Midbrain (tissue), 1 donor: ENCODE data around the gene MED13L.
A peak's percentile ranks its signal among the peaks of the same experiment; 100 is the strongest.
"Not testable (repeated sequence)": the region's sequence is repeated elsewhere in the genome, so short reads cannot be mapped to it uniquely, and the experiment has no call there.

ENCODE experiments used
- DNase-seq: peaks from one replicate; lab custom pipeline; 2025; lab: John Stamatoyannopoulos, UW

The MED13L gene

DNA sequence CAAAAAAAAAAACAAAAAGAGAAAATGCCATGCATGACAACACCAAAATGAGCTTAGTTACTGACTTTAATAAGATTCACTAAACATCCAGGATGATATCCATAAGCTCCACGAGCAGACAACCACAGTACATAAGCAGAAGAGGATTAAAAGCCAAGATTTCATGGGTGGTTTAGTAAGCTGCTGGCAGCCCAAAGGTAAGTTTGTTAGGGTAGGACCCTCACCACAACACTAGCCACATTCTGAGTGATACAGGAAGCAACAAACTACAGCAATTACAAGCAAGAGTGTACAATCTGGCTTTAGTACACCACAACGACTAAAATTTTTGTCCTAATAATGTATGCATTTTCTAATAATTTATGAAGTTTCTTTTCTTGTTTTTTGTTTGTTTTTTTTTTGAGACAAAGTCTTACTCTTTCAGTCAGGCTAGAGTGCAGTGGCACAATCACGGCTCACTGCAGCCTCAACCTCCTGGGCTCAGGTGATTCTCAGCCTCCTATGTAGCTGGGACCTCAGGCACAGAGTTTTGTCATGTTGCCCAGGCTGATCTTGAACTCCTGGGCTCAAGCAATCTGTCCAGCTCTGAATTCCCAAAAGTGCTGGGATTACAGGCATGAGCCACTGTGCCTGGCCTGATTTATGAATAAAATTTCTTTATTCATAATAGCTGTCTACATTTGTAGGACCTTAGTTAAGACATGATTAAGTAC lies 221.4 kb downstream of the MED13L start:
- DNase-seq: no peak

DNA sequence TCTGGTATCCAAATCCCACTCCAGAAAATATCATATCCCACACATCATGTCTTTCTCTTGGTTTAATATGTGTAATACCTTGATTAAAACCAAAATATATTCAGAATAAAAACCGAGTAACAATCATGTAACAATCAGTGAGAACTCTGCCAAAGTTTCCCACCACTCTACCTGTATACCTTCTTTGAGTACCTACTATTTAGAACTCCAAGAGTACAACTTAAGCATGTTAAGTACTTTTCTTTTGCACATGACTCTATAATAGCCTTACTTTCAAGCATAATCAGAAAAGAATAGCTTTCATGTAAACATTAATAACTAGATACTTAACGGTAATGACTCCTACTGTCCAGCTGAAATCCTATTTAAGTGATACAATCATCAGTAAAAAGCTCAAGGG lies 223.2 kb downstream of the MED13L start:
- DNase-seq: no peak

DNA sequence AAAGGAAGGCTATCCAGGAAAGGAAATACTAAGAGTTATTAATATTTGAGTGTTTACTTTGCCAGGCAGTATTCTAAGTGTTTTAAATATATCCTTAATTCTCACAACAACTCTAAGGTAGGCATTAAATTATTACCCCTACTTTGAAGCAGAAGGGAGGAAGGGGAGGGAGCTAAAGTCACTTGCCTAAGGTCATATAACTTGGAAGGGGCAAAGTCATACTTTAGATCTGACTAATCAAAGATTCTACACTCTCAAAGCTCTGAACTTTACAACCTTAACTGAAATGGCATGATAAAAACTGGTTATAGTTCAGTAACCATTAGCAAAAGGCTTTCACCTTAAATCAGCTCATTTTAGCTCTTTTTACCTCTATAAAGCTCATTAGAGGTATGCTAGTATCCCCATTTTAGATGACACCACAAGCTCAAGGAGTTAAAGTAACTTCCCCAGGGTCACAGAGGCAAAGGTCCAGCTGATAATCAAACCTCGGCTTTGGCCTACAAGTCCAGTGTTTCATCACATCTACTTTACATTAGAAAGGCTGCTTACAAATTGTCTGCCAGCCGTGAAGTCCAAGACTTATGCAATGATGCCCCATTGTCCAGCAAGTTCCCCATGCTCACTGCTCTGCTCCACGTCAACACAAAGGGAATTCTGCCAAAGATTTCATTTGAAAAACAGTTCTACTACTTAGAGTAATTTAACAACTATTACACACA lies 223.9 kb downstream of the MED13L start:
- peak; percentile 71 for DNase-seq

DNA sequence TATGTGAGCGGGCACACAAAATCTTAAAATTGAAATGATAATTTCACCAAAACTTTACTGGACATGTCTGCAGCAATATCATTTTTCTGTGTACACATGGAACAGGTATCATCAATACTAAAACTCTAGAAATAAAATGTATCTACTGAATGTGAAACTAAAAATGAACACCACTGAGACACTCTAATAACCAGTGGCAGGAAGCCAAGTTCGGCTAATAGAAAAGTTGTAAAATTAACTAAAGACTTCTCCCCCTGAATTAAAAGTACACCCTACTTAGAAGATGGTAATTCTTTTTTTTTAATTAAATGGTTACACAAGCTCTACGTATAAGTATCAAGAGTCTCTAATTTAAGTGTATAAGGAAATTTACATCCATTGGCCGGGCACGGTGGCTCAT lies 227.2 kb downstream of the MED13L start:
- DNase-seq: no peak

DNA sequence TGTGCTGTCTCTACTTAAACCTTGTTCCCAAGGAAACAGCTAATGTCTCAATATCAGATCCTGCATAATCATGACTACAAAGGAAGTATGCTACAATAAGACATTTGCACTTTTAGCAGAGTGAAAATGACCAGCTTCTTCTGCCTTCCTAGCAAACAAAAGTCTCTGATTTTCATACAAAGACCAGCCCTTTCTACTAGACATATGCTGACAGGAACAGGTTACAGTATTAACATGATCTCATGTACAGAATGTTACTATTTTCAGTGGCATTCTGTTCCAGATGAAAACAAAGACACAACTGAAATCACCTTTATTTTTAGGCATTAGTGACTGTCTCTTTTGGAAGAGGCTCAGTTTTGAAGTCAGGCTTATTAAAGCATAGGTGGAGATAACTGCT lies 228.6 kb downstream of the MED13L start:
- no peak for DNase-seq

DNA sequence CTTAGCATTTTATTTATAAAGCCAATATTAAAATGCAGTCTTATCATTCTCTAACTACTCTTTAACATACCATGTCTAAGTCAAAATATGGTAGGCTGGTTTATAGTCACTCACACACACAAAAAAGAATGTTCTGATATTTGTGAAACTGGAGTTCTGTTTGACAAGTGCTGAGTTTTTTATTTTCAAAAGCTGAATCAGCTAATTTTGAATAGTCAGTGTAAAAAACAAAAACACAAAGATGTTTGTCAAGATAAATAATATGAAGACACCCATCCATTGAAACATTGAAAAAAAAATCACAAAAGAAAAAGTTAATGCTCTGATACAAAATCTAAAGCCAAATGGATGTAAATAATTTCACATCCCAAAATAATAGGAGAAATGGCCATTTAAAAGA lies 231.5 kb downstream of the MED13L start:
- no peak for DNase-seq

DNA sequence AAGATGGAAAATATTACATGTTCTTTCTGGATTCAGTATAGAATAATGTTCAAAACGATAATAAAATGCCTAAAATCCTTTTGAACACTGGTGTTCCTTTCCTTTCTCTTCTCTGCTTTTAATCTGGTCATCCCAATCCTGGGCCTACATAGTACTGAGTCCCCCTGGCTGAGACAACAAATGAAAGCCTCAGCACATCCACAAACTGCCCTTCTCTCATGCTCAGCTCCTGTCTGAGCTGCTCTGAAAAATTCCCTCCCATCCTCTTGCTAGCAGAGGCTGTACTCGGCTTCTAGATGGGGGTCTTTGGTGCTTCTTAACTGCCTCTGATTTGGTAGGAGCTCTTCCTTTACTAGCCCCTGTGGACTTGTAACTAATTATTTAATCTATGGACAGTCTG lies 232.3 kb downstream of the MED13L start:
- DNase-seq: no peak

DNA sequence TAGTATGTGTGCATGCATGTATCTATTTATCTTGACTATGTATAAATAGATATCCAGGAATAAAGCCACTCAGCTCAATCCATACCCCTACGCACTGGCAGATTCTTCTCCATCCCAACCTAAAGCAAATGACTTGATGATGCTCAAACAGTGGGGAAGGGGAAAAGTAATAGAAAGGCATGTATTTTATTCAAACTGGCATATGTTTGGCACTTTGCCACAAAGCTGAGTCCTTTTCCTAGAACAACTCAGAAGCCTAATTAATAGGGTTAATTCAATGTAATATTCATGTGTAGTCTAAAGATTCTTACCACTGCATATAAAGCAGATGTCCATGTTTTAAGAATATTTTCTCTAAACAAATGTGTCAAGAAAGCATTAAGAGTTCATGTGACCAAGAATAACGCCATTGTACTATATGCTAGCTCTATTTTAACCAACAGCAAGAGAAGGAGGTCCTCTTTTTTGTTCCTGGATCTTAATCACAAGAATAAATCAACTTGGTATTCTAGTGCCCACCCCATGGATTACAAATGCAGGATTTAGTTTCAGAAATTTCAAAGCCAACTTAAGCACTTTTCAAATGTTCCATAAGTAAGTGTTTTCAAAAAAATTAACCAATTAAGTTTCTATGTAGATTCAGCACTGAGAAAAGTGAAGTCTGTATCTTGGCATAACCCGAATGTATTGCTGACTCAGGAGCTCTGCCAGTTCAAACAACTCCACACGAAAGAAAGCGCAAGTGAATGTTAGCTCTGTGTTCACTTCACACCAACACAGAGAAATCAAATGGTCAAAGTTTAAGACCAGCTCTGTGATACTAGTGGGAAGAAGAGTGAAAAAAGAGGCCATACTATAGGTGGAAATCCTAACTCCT lies 233.6 kb downstream of the MED13L start:
- no peak for DNase-seq

DNA sequence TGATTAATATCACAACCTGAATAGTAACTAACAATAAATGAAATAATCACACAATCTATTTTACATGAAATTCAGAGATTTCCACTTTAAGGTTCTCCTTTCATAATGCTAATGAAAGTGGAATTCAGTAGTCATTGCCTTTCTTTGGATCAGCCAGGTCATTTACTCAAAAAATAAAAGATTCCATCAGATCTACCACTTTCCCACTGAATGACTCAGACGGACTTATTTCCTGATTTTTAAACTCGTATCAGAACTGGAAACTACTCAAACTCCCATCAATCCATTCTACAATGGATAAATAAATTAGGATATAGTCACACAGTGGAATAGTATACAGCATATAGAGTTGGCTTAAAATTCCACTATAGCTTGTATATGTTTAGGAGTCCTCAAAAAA lies 237.1 kb downstream of the MED13L start:
- DNase-seq: no peak

DNA sequence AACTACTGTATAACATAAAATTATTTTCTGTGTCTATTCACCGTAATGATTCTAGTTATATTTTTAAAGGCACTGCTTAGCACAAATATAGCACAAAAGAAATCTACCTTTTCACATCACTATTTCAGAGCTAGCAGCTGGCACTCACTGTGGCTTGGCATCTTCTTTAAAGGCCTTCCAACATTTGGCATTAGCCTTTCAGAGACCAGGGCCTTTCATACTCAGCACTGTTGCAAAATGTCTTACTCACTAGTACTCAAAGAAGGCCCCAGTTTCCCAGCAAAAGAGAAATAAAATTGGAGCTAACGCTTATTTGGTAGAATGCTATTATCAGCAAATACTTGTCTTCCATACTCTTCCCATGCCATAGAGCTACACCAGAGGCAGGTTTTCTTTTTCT lies 238.4 kb downstream of the MED13L start:
- DNase-seq: peak; percentile 39

DNA sequence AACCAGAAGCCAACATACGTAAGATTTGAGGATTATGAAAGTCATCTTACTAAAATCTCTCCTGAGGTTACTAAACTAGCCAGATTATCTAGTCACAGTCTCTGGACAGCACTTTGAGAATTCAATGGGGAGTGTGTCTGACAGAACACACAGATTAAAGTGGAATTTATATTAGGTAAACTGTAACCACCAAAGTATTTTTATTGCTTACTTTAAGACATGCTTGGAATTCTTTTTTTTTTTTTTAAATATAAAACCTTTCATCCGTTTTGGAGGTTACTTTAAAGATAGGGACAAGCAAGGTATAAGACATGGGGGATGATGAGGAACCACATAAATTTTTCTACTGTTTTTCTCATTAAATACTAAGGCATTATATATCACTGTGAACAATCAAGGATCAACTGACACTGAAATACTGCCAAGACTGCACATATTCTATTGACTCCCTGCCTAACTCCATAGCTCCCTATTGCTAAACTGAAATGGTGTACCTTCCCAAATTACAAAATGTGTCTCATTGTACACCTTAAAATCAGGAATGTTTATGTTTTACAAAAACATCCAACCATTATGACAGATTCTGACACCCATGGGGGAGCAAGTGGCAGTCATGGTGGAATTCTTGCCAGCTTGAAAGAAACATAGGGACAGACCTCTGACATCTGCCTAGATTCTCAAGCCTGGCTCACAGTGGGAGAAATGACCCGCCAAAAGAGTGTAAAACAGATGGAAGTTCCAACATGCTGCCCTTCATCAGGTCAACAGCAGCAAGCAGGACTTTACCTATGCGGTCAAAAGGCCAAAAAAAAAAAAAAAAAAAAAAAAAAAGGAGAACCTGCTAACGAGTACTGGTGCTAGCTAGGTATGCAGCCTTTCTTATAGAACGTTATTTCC lies 239.3 kb downstream of the MED13L start:
- no peak for DNase-seq

DNA sequence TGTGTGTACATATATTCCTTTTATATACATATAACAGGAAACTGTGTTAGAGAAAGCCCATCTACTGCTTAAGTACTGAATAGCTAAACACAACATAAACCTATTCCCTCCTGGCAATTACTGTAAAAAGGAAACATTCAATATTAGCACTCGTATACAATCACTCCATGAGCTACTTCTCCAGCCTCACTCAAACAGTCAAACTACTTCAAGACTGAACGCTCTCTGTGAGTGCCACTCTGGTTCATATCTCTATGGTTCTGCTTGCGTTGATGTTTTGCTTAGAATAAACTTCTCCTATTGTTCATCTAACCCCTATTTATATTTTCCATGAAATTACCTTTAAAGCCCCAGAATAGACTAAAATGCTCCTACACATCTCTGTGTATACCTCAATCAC lies 243.7 kb downstream of the MED13L start:
- DNase-seq: no peak

DNA sequence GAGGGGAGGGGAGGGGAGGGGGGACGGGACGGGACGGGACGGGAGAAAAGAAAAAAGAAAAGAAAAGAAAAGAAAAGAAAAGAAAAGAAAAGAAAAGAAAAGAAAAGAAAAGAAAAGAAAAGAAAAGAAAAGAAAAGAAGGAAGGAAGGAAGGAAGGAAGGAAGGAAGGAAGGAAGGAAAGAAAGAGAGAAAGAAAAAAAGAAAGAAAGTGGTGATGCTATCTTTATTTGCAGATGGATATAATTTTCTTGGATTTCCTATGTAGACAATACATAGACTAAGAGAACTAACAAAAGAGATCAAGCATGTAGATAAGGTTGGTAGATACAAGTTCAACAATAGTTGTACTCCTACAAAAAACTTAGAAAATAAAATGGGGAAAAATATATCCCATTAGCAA lies 245.9 kb downstream of the MED13L start:
- DNase-seq: not testable (repeated sequence)

DNA sequence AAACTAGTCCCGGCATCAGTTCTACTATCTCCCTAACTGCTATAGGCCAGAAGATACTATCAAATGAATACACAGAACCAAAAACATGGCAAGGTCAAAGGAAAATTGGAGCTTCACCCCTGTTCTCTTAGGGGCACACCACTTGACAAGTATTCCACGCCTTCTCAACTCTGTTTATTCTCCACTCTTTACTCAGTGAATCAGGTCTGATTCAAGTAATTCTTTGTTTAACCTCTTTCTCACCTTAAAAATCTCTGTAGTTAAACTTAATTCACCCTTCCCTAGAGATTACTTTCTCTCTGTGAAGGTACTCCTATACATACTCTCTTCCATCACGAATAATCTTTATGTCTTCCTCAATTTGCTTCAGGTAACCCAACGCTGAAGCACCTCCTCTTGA lies 248.9 kb downstream of the MED13L start:
- DNase-seq: no peak

DNA sequence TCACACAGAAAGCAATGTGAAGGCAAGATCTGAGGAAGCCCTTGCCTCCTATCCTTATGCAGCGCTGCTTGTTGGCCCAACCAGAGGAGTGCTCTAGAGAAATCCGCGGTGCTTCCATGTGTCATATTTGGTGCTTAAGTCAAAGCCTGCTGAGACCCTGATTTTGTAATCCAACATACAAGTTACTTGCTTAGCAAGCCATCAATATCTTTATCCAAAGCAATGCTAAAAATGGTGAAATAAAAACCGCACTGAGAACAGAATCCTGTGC lies 250.0 kb downstream of the MED13L start:
- DNase-seq: no peak

DNA sequence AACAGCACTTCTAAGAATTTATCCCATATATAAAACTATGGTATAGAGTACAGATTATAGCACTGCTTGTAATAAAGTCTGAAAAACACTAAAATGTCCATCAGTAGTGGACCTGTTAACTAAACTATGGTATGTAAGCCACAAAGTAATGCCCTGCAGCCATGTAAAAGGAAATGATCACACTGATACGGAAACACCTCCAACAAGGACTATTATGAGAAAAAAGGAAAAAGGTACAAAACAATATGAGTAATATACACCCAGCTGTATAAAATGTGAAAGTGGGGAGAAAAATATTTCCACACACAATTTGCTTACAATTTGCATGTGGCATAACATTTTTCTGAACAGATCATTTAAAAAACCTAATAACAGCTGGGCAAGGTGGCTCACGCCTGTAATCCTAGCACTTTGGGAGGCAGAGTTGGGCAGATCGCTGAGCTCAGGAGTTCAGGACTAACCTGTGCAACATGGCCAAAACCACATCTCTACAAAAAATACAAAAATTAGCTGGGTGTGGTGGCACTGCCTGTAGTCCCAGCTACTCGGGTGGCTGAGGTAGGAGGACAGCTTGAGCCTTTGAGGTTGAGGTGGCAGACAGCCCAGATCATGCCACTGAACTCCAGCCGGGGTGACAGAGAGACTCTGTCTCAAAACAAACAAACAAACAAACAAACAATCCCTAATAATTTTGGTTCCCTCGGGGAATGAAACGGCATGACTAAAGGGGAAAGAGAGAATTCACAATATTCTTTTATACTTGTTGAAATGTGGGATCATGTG lies 250.5 kb downstream of the MED13L start:
- DNase-seq: no peak

DNA sequence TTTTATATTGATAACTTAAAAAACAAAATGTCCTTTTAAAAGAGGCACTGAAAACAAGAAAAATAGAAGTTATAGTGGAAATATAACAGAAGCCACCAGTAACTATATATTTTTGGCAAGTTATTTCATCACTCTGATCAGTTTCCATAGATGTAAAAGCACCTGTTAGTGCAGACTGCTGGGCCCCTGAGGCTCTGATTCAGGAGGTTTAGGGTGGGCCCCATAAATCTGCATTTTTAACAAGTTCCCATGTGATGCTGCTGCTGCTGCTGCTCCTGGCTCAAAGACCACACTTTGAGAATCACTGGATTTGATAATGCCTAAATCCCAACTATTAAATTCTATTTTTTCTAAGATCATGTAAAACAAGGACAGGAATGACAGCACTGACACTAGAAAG lies 251.1 kb downstream of the MED13L start:
- no peak for DNase-seq

DNA sequence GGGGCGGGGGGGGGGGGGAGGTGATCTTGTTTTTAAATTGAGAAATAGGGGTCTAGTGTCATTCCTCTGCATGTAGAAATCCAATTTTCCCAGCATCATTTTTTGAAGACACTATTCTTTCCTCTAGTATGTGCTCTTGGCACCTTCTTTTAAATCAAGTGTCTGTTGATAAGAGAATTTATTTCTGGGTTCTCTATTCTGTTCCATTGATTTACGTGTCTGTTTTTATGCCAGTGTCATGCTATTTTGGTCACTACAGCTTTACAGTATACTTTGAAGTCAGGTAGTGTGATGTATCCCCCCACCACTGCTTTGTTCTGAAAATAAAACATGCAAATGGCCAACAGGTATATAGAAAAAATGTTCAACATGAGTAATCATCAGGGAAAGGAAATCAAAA lies 252.7 kb downstream of the MED13L start:
- DNase-seq: no peak

DNA sequence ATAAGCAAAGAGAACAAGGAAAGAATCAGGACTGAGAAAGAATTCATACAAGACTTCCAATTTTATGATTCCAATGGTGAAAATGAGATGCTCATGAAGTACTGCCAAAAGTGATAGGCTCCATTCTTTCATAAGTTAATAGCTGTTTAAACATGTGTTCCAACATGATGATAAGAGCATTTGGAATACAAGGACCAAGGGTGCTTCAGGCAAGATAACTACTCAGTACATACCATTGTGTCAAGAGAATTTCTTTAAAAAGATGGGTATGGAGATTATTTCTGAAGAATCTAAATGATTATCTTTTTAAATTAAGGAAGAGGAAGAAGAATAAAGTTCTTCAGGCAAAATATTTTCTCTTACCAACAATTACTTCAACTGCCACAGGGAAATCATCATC lies 258.1 kb downstream of the MED13L start:
- DNase-seq: no peak

DNA sequence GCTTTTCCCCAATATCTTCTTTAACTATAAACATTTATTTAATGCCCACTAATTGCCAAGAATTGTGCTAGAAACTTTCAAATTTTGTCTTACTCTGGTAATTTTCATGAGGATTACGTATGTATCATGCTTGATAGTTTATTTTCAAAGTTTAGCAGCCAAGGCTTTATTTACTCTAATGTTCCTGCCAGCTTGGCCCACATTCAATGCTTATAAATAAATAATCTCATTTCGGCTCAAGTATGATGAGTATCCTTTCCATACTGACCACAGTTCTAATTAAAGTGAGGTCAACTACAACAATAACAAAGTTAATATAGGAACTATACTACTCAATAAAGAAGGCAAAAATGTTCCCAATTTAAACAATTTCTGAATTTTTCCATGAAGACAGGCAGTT lies 259.2 kb downstream of the MED13L start:
- DNase-seq: no peak

DNA sequence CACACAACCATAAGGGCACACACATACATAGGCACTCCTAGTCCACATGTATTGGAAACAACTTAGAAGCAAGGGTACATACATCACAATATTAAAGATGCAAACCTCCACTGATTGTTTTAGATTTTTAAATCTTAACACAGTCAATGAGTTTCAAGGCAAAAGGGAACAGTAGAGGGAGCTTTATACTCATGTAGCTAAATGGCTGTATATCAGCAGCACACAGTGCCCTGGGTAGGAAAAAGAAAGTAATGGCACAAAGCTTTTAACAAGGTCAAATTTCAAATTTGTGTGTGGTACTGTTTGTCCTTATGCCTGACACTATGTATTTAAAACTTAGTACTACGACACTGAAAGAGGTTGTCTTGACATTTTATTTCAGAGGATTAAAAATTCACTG lies 262.0 kb downstream of the MED13L start:
- DNase-seq: peak; percentile 66
